HepG2 (cell line): ENCODE data around the gene SF3B2.

Source experiments
- E2F5 ChIP-seq: sonication (generic); formaldehyde crosslinking; conservative IDR thresholded peaks from 2 replicates; pipeline ENCODE4 v1.4.0; 2020; ENCODE audit warnings: missing genetic modification reagents
- NFIC ChIP-seq: IDR thresholded peaks from 2 replicates; pipeline ENCODE4 v1.6.1; 2012; ENCODE audit warnings: mild to moderate bottlenecking, low read length, inconsistent platforms
- POLR2AphosphoS2 ChIP-seq: IDR thresholded peaks from 2 replicates; pipeline ENCODE4 v1.6.1; 2011; ENCODE audit warnings: low read depth, low read length, improper control_type of control experiment
- TAF1 ChIP-seq: sonication (generic); formaldehyde crosslinking; IDR thresholded peaks from 2 replicates; pipeline ENCODE4 v1.4.0; 2020; ENCODE audit warnings: missing genetic modification reagents

- TF ChIP-seq POLR2AphosphoS2 (no peak), TAF1 (CRISPR knock-in tag) (no peak), NFIC (no peak), E2F5 (CRISPR knock-in tag) (no peak)
Measured at GRCh38 chr11:66075273-66075672, 23.1 kb downstream of the SF3B2 start.
